ENCODE measurements around the gene CHCHD4.

CHCHD4 gene

GRCh38 chr3:14124615-14125192 is at the start of gene CHCHD4, which contains the start of gene TMEM43:
Gene CHCHD4 (minus strand): TSS chr3:14124870. CDS start chr3:14124676, 194 bp downstream.
Gene TMEM43 (plus strand): TSS chr3:14125052. CDS start chr3:14125194, 142 bp downstream.
- DNase-seq: peak; percentile 94

GRCh38 chr3:14172496-14172895 is 47.8 kb upstream of the CHCHD4 start:
- DNase-seq: no peak

- no peak for DNase-seq
Measured at GRCh38 chr3:14170531-14171159, 46.0 kb upstream of the CHCHD4 start.

- no peak for DNase-seq
Measured at GRCh38 chr3:14169871-14170270, 45.2 kb upstream of the CHCHD4 start.

- no peak for DNase-seq
Measured at GRCh38 chr3:14169435-14169834, 44.8 kb upstream of the CHCHD4 start.

GRCh38 chr3:14166877-14167603 is 42.4 kb upstream of the CHCHD4 start:
- DNase-seq: no peak

- DNase-seq: no peak
Measured at GRCh38 chr3:14162178-14162577, 37.5 kb upstream of the CHCHD4 start.

GRCh38 chr3:14161282-14161681 is 36.6 kb upstream of the CHCHD4 start:
- DNase-seq: no peak

- DNase-seq: no peak
Measured at GRCh38 chr3:14159426-14159825, 34.8 kb upstream of the CHCHD4 start.

GRCh38 chr3:14158370-14158769 is 33.7 kb upstream of the CHCHD4 start:
- DNase-seq: no peak

- DNase-seq: no peak
Measured at GRCh38 chr3:14157951-14158350, 33.3 kb upstream of the CHCHD4 start.

GRCh38 chr3:14156843-14157561 is 32.3 kb upstream of the CHCHD4 start:
- DNase-seq: no peak

GRCh38 chr3:14156201-14156600 is 31.5 kb upstream of the CHCHD4 start:
- no peak for DNase-seq

- DNase-seq: no peak
Measured at GRCh38 chr3:14154895-14155440, 30.3 kb upstream of the CHCHD4 start.

GRCh38 chr3:14154276-14154675 is 29.6 kb upstream of the CHCHD4 start:
- DNase-seq: no peak

- DNase-seq: no peak
Measured at GRCh38 chr3:14153663-14154062, 29.0 kb upstream of the CHCHD4 start.

- DNase-seq: no peak
Measured at GRCh38 chr3:14152963-14153355, 28.3 kb upstream of the CHCHD4 start.

GRCh38 chr3:14152233-14152962 is 27.7 kb upstream of the CHCHD4 start:
- DNase-seq: no peak

GRCh38 chr3:14151471-14152083 is 26.9 kb upstream of the CHCHD4 start:
- DNase-seq: no peak

GRCh38 chr3:14150491-14151230 is 26.0 kb upstream of the CHCHD4 start:
- DNase-seq: no peak

- DNase-seq: no peak
Measured at GRCh38 chr3:14150078-14150477, 25.4 kb upstream of the CHCHD4 start.
